Measurements from ENCODE around the gene GHR.

GRCh38 chr5:42745856-42746255 is 322.6 kb downstream of the GHR start:
- TF ChIP-seq CTCF (conservative IDR thresholded peaks at IDR 0.05; ENCODE audit: low read length) (no peak), EZH2phosphoT487 (IDR thresholded peaks at IDR 0.05; ENCODE audit: borderline replicate concordance, low read depth, low read length) (no peak)
